Ascending aorta (tissue), 2 donors: ENCODE results near the gene ZNF148. TPM values are rescaled to one million over a fixed set of nuclear protein-coding genes. Genes with fewer than 3 reads are reported as not detected.

Experiments used
- DNase-seq, 2 donors: peaks; one replicate each; pipeline ENCODE4 v3.0.0-alpha.2; 2019; ENCODE audit warnings: low spot score in 2 of 2
- H3K27ac ChIP-seq, 2 donors: fragments of 200-600 bp; sonication (generic); one replicate each; pipeline ENCODE4 v1.5.1; 2016 to 2017; ENCODE audit warnings: mild to moderate bottlenecking in 1 of 2
- H3K27me3 ChIP-seq: fragments of 200-600 bp; sonication (generic); one replicate; pipeline ENCODE4 v1.5.1; 2017
- H3K36me3 ChIP-seq, 2 donors: fragments of 200-600 bp; sonication (generic); one replicate each; pipeline ENCODE4 v1.5.1; 2016
- H3K4me1 ChIP-seq, 2 donors: fragments of 200-600 bp; sonication (generic); one replicate each; pipeline ENCODE4 v1.5.1; 2016 to 2017; ENCODE audit warnings: mild to moderate bottlenecking in 1 of 2
- H3K4me3 ChIP-seq, 2 donors: fragments of 200-600 bp; sonication (generic); one replicate each; pipeline ENCODE4 v1.5.1; 2016 to 2017; ENCODE audit warnings: mild to moderate bottlenecking in 1 of 2
- H3K9me3 ChIP-seq, 2 donors: fragments of 200-600 bp; sonication (generic); one replicate each; pipeline ENCODE4 v1.5.1; 2016
- intact Hi-C: fragments of 100-400 bp; cut with DNase I; formaldehyde crosslinking; loops from one replicate; pipeline ENCODE4 v1.15.1; 2023
- total RNA-seq: library from RNA; depleted of rRNA; stranded (reverse); fragments of >200 nt; gene quantifications from one replicate; pipeline ENCODE4 v1.1.0, GENCODE V29; 2016
- TF ChIP-seq, protein P1 (sequence below), 3 experiments: fragments of 200-600 bp in 2 of 3; fragments of 450-650 bp in 1 of 3; sonication (generic) in 2 of 3; IDR thresholded peaks; one replicate each; pipeline ENCODE4 v1.5.1; 2016 to 2019; ENCODE audit warnings: antibody characterized with exemption in 3 of 3, mild to moderate bottlenecking in 1 of 3, moderate library complexity in 1 of 3

ZNF148 gene
- total RNA-seq, 1 donor from 2014 or later, result 10.0 TPM

DNA sequence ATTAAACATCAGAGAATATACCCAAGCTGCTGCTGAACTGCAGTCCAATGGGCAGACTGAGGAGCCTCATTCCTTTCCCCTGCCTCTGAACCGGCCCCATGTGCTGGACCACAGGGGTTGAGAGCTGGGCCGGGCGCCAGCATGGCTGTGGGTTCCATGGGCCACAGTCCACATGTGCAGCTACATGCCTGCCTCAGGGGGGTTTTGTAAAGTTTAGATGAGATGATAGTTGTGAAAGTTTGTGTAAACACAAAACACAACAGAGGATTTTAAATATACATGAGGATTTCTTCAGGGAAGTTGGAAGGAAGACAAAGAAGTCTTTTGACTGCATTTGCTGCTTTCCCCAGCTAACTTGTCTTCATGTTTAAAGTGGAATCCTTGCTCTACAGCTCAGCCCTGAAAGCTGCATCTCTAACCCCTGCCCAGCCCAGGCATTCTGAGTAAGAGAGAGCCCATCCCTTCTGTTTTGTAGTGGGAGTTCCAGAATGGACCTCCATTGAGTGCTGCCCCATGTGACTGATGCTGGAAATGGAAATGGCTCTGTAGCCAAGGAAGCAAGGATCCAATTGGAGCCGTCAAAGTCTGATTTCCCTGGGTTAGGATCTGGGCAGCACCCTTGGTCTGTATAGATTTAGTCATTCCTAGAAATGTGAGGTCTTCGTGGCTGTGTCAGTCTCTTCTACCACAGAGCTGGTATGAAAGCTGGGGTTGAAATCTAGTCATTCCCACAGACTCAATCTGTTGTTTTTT, 180.1 kb downstream of the ZNF148 start:
- Histone ChIP-seq H3K4me1 (no peaks in the 10 kb centered on the region), H3K36me3 (no peaks in the 10 kb centered on the region), H3K27ac (no peak overlapping the region), H3K4me3 (no peak overlapping the region), H3K27me3 (no peaks in the 10 kb centered on the region), H3K9me3 (no peaks in the 10 kb centered on the region)
- intact Hi-C loops, result no loop called here
- no peak for DNase-seq
- TF ChIP-seq, protein P1, sequence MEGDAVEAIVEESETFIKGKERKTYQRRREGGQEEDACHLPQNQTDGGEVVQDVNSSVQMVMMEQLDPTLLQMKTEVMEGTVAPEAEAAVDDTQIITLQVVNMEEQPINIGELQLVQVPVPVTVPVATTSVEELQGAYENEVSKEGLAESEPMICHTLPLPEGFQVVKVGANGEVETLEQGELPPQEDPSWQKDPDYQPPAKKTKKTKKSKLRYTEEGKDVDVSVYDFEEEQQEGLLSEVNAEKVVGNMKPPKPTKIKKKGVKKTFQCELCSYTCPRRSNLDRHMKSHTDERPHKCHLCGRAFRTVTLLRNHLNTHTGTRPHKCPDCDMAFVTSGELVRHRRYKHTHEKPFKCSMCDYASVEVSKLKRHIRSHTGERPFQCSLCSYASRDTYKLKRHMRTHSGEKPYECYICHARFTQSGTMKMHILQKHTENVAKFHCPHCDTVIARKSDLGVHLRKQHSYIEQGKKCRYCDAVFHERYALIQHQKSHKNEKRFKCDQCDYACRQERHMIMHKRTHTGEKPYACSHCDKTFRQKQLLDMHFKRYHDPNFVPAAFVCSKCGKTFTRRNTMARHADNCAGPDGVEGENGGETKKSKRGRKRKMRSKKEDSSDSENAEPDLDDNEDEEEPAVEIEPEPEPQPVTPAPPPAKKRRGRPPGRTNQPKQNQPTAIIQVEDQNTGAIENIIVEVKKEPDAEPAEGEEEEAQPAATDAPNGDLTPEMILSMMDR (IDR thresholded peaks at IDR 0.05), result no peak

DNA sequence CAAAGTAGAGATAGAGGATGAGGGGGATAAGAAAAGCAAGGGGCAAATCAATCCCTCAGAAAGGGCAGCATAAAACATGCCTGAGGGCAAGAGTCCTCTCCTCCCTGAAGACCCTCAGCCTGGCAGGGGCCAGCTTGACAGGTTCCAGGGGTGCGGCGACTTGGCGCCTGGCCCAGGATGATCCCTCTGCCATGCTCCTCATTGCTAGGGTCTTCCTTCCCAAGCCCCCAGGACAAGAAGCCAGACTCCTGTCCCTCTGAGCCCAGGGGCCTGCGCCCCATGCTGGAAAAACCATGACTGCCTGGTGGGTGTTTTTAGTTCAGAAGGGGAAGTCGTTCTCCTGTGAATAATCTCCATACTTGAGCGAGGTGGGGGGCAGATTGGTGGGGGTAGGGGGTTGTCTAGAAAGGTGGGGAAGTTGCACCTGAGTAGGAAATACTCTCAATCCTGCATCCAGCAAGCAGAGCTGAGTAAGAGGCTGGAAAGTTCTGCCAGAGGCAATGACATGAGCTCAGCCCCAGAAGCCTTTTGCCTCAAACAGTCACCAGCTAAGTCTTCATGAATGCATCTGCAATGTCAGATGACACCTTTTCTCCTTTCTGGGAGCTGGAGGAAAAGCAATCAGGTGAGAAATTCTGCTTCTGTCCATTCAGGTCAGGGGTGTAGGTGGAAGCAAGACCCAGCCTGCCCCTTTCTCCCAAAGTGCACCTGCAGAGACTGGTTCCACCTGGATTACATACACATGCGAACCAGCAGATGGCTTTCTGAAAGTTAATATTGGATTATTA, 180.9 kb downstream of the ZNF148 start:
- Histone ChIP-seq H3K4me3 (no peak overlapping the region), H3K9me3 (no peaks in the 10 kb centered on the region), H3K4me1 (no peaks in the 10 kb centered on the region), H3K36me3 (no peaks in the 10 kb centered on the region), H3K27me3 (no peaks in the 10 kb centered on the region), H3K27ac (no peak overlapping the region)
- TF ChIP-seq, protein P1 (IDR thresholded peaks at IDR 0.05), result no peak
- DNase-seq, result no peak
- intact Hi-C loops, result no loop called here

DNA sequence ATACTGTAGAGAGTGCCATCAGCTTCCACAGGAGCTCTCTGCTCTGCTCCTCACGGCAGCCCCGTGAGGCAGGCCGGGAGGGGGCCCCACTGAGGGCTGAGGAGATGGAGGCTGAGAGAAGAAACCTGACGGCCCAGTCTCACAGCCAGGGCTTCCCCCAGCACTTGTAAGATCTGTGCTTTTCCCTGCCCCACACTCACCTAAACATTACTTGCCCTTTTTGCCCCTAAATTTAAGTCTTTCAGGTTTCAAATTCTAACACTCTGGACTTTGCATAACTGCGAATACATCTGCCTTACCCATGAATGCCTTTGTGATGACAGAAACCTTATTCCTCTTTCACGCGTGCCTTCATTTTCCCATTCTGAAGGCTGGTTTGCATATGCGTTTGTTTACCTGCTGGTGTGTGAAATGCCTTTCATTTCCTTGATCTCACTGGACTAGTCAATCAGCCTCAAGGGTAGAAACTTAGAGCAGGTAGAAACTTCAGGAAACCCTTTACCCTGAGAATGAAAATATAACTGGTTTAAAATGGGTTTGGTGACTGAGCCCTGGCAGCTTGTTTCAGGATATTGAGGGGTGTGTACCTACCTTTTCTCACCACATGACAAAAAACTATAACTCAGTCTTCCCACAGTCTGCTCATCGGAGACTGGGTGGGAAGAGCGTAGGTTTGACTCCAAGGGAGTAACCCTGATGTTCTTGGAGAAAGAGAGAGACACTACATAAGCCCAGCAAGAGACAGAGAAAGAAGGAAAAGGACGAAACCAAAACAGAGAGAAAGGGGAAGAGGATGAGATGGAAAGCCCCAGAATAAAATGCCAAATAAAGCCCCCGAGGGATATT, 182.7 kb downstream of the ZNF148 start:
- TF ChIP-seq, protein P1 (IDR thresholded peaks at IDR 0.05), result no peak
- Histone ChIP-seq H3K4me1 (no peaks in the 10 kb centered on the region), H3K9me3 (no peaks in the 10 kb centered on the region), H3K27me3 (no peaks in the 10 kb centered on the region), H3K27ac (no peak overlapping the region), H3K36me3 (no peaks in the 10 kb centered on the region), H3K4me3 (no peak overlapping the region)
- DNase-seq, result no peak
- intact Hi-C loops, result no loop called here

DNA sequence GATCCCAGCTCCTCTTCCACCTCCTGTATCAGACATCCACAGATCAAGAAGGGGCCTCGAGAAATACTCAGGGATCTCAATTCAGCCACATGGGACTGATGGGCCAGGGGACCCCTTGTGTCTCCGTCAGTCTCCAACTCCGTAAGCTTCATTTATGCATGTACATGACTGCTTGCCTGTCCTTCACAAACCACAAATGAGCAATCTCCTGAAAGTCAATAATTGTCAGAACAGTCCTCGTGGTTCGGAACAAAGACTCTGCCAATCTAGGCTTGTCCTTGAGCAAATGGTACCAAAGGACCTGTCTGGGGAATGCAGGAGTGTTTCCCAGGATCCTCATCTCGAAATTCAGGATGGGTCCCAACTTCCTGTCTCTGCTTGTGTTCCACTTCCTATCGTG, 183.4 kb downstream of the ZNF148 start:
- H3K4me3 ChIP-seq, result no peak overlapping the region
- no peak for DNase-seq
- no peaks in the 10 kb centered on the region for H3K27me3 ChIP-seq
- TF ChIP-seq, protein P1 (IDR thresholded peaks at IDR 0.05), result no peak
- intact Hi-C loops, result no loop called here
- no peaks in the 10 kb centered on the region for H3K9me3 ChIP-seq
- no peaks in the 10 kb centered on the region for H3K36me3 ChIP-seq
- no peak overlapping the region for H3K27ac ChIP-seq
- no peaks in the 10 kb centered on the region for H3K4me1 ChIP-seq

DNA sequence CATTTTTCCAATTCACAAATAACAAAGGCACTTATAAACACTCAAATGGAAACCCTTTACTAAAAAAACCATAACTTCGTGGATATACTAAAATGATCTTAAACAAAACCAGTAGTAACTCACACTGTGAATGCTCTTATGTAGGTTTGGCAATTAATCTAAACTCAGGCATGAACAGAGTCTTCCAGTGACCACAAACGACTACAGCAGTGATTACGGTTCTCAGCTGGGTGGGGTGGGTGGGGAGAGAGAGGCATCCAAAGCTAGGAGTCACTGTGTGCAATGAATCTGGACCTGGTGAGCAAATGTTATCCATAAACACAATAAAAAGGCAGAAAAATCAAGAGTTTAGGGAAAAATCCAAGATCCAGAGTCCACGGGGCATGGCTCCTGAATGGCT, 183.9 kb downstream of the ZNF148 start:
- intact Hi-C loops, result no loop called here
- H3K36me3 ChIP-seq, result no peaks in the 10 kb centered on the region
- DNase-seq, result no peak
- H3K4me3 ChIP-seq, result no peak overlapping the region
- no peak overlapping the region for H3K27ac ChIP-seq
- no peaks in the 10 kb centered on the region for H3K27me3 ChIP-seq
- TF ChIP-seq, protein P1 (IDR thresholded peaks at IDR 0.05), result no peak
- no peaks in the 10 kb centered on the region for H3K9me3 ChIP-seq
- H3K4me1 ChIP-seq, result no peaks in the 10 kb centered on the region
